K562 (cell line): ENCODE results near the gene CENPC. TPM values are rescaled to one million over a fixed set of nuclear protein-coding genes. Genes with fewer than 3 reads are reported as not detected.
"Not testable (repeated sequence)": the region's sequence is repeated elsewhere in the genome, so short reads cannot be mapped to it uniquely, and the experiment has no call there.

Source experiments
- ATF1 ChIP-seq, 2 experiments: fragments of 450-650 bp in 1 of 2; IDR thresholded peaks; 2 replicates each; pipeline ENCODE4 v1.6.1; 2016; ENCODE audit warnings: missing compliant biosample characterization in 1 of 2, missing genetic modification characterization in 1 of 2
- CBFA2T2 ChIP-seq: fragments of 450-650 bp; conservative IDR thresholded peaks from 2 replicates; pipeline ENCODE4 v1.6.1; 2017; ENCODE audit warnings: mild to moderate bottlenecking
- CBX3 ChIP-seq, 2 experiments: IDR thresholded peaks; 1 replicate in 1 of 2; 2 replicates in 1 of 2; pipeline ENCODE4 v1.6.1; 2012; ENCODE audit warnings: inconsistent platforms in 2 of 2, low read length in 2 of 2, borderline replicate concordance in 1 of 2, control low read depth in 1 of 2
- DACH1 ChIP-seq: fragments of 450-650 bp; IDR thresholded peaks from 2 replicates; pipeline ENCODE4 v1.6.1; 2018; ENCODE audit not compliant: partially characterized antibody
- FOXM1 ChIP-seq, 2 experiments: fragments of 450-650 bp in 1 of 2; sonication (generic) in 1 of 2; formaldehyde crosslinking in 1 of 2; IDR thresholded peaks; 2 replicates each; pipeline versions ENCODE4 v1.6.1 to v1.9.0; 2017 to 2022; ENCODE audit warnings: low read depth in 2 of 2, mild to moderate bottlenecking in 2 of 2, missing genetic modification reagents in 1 of 2, moderate library complexity in 1 of 2
- MBD2 ChIP-seq: sonication (generic); IDR thresholded peaks from 2 replicates; pipeline ENCODE4 v1.6.1; 2016; ENCODE audit warnings: low read depth, borderline replicate concordance
- MEF2A ChIP-seq: IDR thresholded peaks from 2 replicates; pipeline ENCODE4 v1.6.1; 2011; ENCODE audit warnings: low read depth, mild to moderate bottlenecking, low read length, moderate library complexity; ENCODE audit not compliant: control insufficient read depth
- MYNN ChIP-seq, 2 experiments: sonication (generic); formaldehyde crosslinking in 1 of 2; IDR thresholded peaks; 2 replicates each; pipeline versions ENCODE4 v1.5.0 to v1.6.1; 2016 to 2020; ENCODE audit warnings: antibody characterized with exemption in 1 of 2, missing genetic modification reagents in 1 of 2
- NCOA1 ChIP-seq: fragments of 450-650 bp; IDR thresholded peaks from 2 replicates; pipeline ENCODE4 v1.6.1; 2016; ENCODE audit warnings: low read depth
- NCOA2 ChIP-seq, 2 experiments: fragments of 450-650 bp; IDR thresholded peaks; 2 replicates each; pipeline ENCODE4 v1.6.1; 2018; ENCODE audit warnings: mild to moderate bottlenecking in 2 of 2, moderate library complexity in 1 of 2; ENCODE audit not compliant: partially characterized antibody in 2 of 2
- NFIC ChIP-seq: fragments of 450-650 bp; IDR thresholded peaks from 2 replicates; pipeline ENCODE4 v1.6.1; 2017; ENCODE audit warnings: mild to moderate bottlenecking, inconsistent platforms
- SMARCA4 ChIP-seq: fragments of 450-650 bp; IDR thresholded peaks from 2 replicates; pipeline ENCODE4 v1.6.1; 2016
- SMARCC2 ChIP-seq: fragments of 450-650 bp; IDR thresholded peaks from 2 replicates; pipeline ENCODE4 v1.6.1; 2017; ENCODE audit warnings: antibody characterized with exemption, moderate library complexity, mild to moderate bottlenecking, low read depth
- SMARCE1 ChIP-seq: fragments of 450-650 bp; IDR thresholded peaks from 2 replicates; pipeline ENCODE4 v1.7.1; 2016; ENCODE audit warnings: mild to moderate bottlenecking
- STAT5A ChIP-seq: IDR thresholded peaks from 2 replicates; pipeline ENCODE4 v1.6.1; 2012; ENCODE audit warnings: low read length, inconsistent platforms, borderline replicate concordance
- TAL1 ChIP-seq: fragments of 450-650 bp; IDR thresholded peaks from 2 replicates; pipeline ENCODE4 v1.6.1; 2016; ENCODE audit warnings: mild to moderate bottlenecking
- TRIM24 ChIP-seq, 2 experiments: fragments of 450-650 bp; IDR thresholded peaks; 2 replicates each; pipeline ENCODE4 v1.6.1; 2016
- TRIM28 ChIP-seq: fragments of 450-650 bp; IDR thresholded peaks from 2 replicates; pipeline ENCODE4 v1.6.1; 2017
- ZFP36 ChIP-seq: fragments of 150-350 bp; IDR thresholded peaks from 2 replicates; pipeline ENCODE4 v1.6.1; 2018; ENCODE audit warnings: low read length, low read depth; ENCODE audit not compliant: partially characterized antibody
- polyA plus RNA-seq, 8 experiments: library from polyadenylated mRNA; depleted of rRNA in 4 of 8; stranded (reverse) in 5 of 8; unstranded in 3 of 8; fragments of >200 nt; fragmentation: Nextera tagmentation in 2 of 8; fragmentation: Illumina TruSeq in 1 of 8; extraction: Ambion mirVana in 2 of 8; extraction: Trizol in 1 of 8; gene quantifications; 2 replicates each; pipeline versions ENCODE4 v1.2.1 to v1.2.3, GENCODE V29; 2011 to 2014; ENCODE audit warnings: inconsistent platforms in 1 of 8, missing spikeins in 1 of 8
- total RNA-seq, 7 experiments: library from RNA; depleted of rRNA in 6 of 7; stranded (reverse); fragments of >200 nt in 6 of 7; fragmentation: Illumina TruSeq in 2 of 7; extraction: Trizol in 2 of 7; gene quantifications; 2 replicates each; pipeline versions ENCODE4 v1.2.1 to v1.2.3, GENCODE V29; 2011 to 2021; ENCODE audit warnings: low replicate concordance in 1 of 7
- TF ChIP-seq, protein P1 (sequence below): fragments of 450-650 bp; IDR thresholded peaks from 2 replicates; pipeline ENCODE4 v1.6.1; 2016; ENCODE audit warnings: antibody characterized with exemption
- TF ChIP-seq, protein P2 (sequence below), 2 experiments: fragments of 450-650 bp; IDR thresholded peaks; 2 replicates each; pipeline ENCODE4 v1.6.1; 2018; ENCODE audit warnings: mild to moderate bottlenecking in 2 of 2, low read depth in 1 of 2; ENCODE audit not compliant: partially characterized antibody in 2 of 2
- TF ChIP-seq, protein P3 (sequence below): fragments of 200-800 bp; sonication (Bioruptor generic); IDR thresholded peaks from 2 replicates; pipeline ENCODE4 v1.6.1; 2017; ENCODE audit warnings: missing genetic modification characterization, missing compliant biosample characterization

The CENPC gene
- total and polyA plus RNA-seq, 9 of the 15 experiments (the other 6 are each of a cell fraction or from before 2014, with no cell fraction given) = 18.1 to 48.5 (median 30.8) TPM

- TF ChIP-seq CBX3 (IDR thresholded peaks at IDR 0.05; ENCODE audit: borderline replicate concordance in 1 of 2, low read length in 2 of 2) = peak in 1 of 2 experiments; percentile 61; a peak in 1 of 3 replicates
- TF ChIP-seq ZFP36 = peak; percentile 67
- not testable (repeated sequence) for TF ChIP-seq ATF1 (CRISPR knock-in tag; IDR thresholded peaks at IDR 0.05); FOXM1 (CRISPR knock-in tag; IDR thresholded peaks at IDR 0.05; ENCODE audit: low read depth); MYNN (CRISPR knock-in tag; IDR thresholded peaks at IDR 0.05)
- TF ChIP-seq ATF1 (tag; IDR thresholded peaks at IDR 0.05) = peak; percentile 53; the same call in 1 of the 2 replicates
- TF ChIP-seq SMARCE1 = peak; percentile 86; the same call in 1 of the 2 replicates
- peak; percentile 78; the same call in 1 of the 2 replicates for TF ChIP-seq SMARCC2
- peak; percentile 72; the same call in 1 of the 2 replicates for TF ChIP-seq NCOA1
- 0 out of 2 replicates have a peak, but pooled peaks have one; percentile 40 for TF ChIP-seq MBD2
- TF ChIP-seq, protein P1, sequence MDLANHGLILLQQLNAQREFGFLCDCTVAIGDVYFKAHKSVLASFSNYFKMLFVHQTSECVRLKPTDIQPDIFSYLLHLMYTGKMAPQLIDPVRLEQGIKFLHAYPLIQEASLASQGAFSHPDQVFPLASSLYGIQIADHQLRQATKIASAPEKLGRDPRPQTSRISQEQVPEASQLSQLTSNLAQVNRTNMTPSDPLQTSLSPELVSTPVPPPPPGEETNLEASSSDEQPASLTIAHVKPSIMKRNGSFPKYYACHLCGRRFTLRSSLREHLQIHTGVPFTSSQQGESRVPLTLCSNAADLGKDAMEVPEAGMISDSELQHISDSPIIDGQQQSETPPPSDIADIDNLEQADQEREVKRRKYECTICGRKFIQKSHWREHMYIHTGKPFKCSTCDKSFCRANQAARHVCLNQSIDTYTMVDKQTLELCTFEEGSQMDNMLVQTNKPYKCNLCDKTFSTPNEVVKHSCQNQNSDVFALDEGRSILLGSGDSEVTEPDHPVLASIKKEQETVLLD = peak; percentile 89; the same call in 1 of the 2 replicates
- TF ChIP-seq MEF2A = peak; percentile 65
- TF ChIP-seq, protein P2, sequence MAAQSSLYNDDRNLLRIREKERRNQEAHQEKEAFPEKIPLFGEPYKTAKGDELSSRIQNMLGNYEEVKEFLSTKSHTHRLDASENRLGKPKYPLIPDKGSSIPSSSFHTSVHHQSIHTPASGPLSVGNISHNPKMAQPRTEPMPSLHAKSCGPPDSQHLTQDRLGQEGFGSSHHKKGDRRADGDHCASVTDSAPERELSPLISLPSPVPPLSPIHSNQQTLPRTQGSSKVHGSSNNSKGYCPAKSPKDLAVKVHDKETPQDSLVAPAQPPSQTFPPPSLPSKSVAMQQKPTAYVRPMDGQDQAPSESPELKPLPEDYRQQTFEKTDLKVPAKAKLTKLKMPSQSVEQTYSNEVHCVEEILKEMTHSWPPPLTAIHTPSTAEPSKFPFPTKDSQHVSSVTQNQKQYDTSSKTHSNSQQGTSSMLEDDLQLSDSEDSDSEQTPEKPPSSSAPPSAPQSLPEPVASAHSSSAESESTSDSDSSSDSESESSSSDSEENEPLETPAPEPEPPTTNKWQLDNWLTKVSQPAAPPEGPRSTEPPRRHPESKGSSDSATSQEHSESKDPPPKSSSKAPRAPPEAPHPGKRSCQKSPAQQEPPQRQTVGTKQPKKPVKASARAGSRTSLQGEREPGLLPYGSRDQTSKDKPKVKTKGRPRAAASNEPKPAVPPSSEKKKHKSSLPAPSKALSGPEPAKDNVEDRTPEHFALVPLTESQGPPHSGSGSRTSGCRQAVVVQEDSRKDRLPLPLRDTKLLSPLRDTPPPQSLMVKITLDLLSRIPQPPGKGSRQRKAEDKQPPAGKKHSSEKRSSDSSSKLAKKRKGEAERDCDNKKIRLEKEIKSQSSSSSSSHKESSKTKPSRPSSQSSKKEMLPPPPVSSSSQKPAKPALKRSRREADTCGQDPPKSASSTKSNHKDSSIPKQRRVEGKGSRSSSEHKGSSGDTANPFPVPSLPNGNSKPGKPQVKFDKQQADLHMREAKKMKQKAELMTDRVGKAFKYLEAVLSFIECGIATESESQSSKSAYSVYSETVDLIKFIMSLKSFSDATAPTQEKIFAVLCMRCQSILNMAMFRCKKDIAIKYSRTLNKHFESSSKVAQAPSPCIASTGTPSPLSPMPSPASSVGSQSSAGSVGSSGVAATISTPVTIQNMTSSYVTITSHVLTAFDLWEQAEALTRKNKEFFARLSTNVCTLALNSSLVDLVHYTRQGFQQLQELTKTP (IDR thresholded peaks at IDR 0.05; ENCODE audit: low read depth in 1 of 2, partially characterized antibody in 2 of 2) = peak in 1 of 2 experiments; percentile 66
- peak; percentile 92 for TF ChIP-seq SMARCA4
- TF ChIP-seq TRIM24 (IDR thresholded peaks at IDR 0.05) = peak; percentile 92 to 96
- TF ChIP-seq TRIM28 = 0 out of 2 replicates have a peak, but pooled peaks have one; percentile 62
- TF ChIP-seq, protein P3, sequence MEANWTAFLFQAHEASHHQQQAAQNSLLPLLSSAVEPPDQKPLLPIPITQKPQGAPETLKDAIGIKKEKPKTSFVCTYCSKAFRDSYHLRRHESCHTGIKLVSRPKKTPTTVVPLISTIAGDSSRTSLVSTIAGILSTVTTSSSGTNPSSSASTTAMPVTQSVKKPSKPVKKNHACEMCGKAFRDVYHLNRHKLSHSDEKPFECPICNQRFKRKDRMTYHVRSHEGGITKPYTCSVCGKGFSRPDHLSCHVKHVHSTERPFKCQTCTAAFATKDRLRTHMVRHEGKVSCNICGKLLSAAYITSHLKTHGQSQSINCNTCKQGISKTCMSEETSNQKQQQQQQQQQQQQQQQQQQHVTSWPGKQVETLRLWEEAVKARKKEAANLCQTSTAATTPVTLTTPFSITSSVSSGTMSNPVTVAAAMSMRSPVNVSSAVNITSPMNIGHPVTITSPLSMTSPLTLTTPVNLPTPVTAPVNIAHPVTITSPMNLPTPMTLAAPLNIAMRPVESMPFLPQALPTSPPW (CRISPR knock-in tag) = peak; percentile 76
- peak; percentile 96 for TF ChIP-seq DACH1
- TF ChIP-seq FOXM1 (IDR thresholded peaks at IDR 0.05; ENCODE audit: low read depth) = peak; percentile 79; the same call in 1 of the 2 replicates
- TF ChIP-seq CBFA2T2 = peak; percentile 98
- TF ChIP-seq STAT5A = peak; percentile 73
- TF ChIP-seq NFIC = peak; percentile 98
- TF ChIP-seq TAL1 = peak; percentile 92
- TF ChIP-seq MYNN (IDR thresholded peaks at IDR 0.05) = peak; percentile 82
- TF ChIP-seq NCOA2 (IDR thresholded peaks at IDR 0.05; ENCODE audit: partially characterized antibody in 2 of 2) = peak; percentile 22 to 65
These were observed 7.0 kb upstream of the CENPC start (continued) for GRCh38 chr4:67552146-67552792.
